H1 (cell line): ENCODE results near the gene PLEKHG5. TPM values are rescaled to one million over a fixed set of nuclear protein-coding genes. Genes with fewer than 3 reads are reported as not detected.

Experiments
- CTCF ChIA-PET: fragments of 300-600 bp; sonication (Branson Sonifier 250); formaldehyde crosslinking; loops from one replicate; lab custom pipeline; 2021; ENCODE audit not compliant: partially characterized antibody; lab: Charles Lee
- POLR2A ChIA-PET: fragments of 300-600 bp; sonication (Branson Sonifier 250); formaldehyde crosslinking; loops from one replicate; lab custom pipeline; 2021; ENCODE audit warnings: inconsistent platforms; ENCODE audit not compliant: partially characterized antibody; lab: Charles Lee
- DNase-seq, 2 experiments: peaks; one replicate each; pipeline versions ENCODE4 v3.0.0 to v3.0.0-alpha.2; 2010 to 2022; ENCODE audit warnings: low spot score in 2 of 2, low read depth in 1 of 2, mixed read lengths in 1 of 2
- FAIRE-seq: peaks from 2 replicates; lab custom pipeline; 2011; peaks lifted over from hg19 to GRCh38; lab: Jason Lieb, UNC
- H2AFZ ChIP-seq: 2 replicates; pipeline ENCODE4 v1.8.1; 2012; ENCODE audit warnings: low read length, inconsistent platforms
- H2AK5ac ChIP-seq: 2 replicates; pipeline ENCODE4 v1.6.1; 2013; ENCODE audit warnings: low read depth, low read length
- H2BK120ac ChIP-seq: replicated peaks from 2 replicates; pipeline ENCODE3; 2013; ENCODE audit warnings: low read depth, low read length, inconsistent platforms
- H2BK12ac ChIP-seq: 2 replicates; pipeline ENCODE4 v1.6.1; 2013; ENCODE audit warnings: low read depth, low read length
- H2BK15ac ChIP-seq: 2 replicates; pipeline ENCODE4 v1.6.1; 2013; ENCODE audit warnings: low read length
- H2BK20ac ChIP-seq: 2 replicates; pipeline ENCODE4 v1.6.1; 2013; ENCODE audit warnings: low read length
- H2BK5ac ChIP-seq: 2 replicates; pipeline ENCODE4 v1.6.1; 2013; ENCODE audit warnings: low read depth, low read length
- H3K14ac ChIP-seq: 2 replicates; pipeline ENCODE4 v1.6.1; 2013; ENCODE audit warnings: inconsistent platforms; ENCODE audit not compliant: insufficient read length
- H3K18ac ChIP-seq: 2 replicates; pipeline ENCODE4 v1.6.1; 2013; ENCODE audit warnings: low read length; ENCODE audit errors: extremely low read depth
- H3K23ac ChIP-seq: 2 replicates; pipeline ENCODE4 v1.6.1; 2013; ENCODE audit warnings: inconsistent platforms; ENCODE audit not compliant: insufficient read length
- H3K23me2 ChIP-seq: 2 replicates; pipeline ENCODE4 v1.6.1; 2013; ENCODE audit warnings: low read depth, low read length
- H3K27ac ChIP-seq: 2 replicates; pipeline ENCODE4 v1.6.1; 2011; ENCODE audit warnings: low read depth, low read length, inconsistent platforms
- H3K27me3 ChIP-seq, 4 experiments: replicated peaks in 1 of 4; 1 replicate in 1 of 4; 2 replicates in 3 of 4; pipeline versions ENCODE4 v1.6.1 to v1.8.1; 2011 to 2013; ENCODE audit warnings: low read length in 3 of 4, mild to moderate bottlenecking in 3 of 4, inconsistent platforms in 2 of 4, mixed read lengths in 2 of 4, moderate library complexity in 1 of 4; ENCODE audit not compliant: control insufficient read depth in 3 of 4, insufficient read depth in 3 of 4; ENCODE audit errors: extremely low read depth in 1 of 4
- H3K36me3 ChIP-seq, 4 experiments: 2 replicates each; pipeline versions ENCODE4 v1.6.1 to v1.8.1; 2011 to 2013; ENCODE audit warnings: mild to moderate bottlenecking in 4 of 4, low read length in 3 of 4, moderate library complexity in 2 of 4, control low read depth in 1 of 4, inconsistent platforms in 1 of 4; ENCODE audit not compliant: insufficient read depth in 4 of 4, control insufficient read depth in 2 of 4
- H3K4ac ChIP-seq: replicated peaks from 2 replicates; pipeline ENCODE3; 2013; ENCODE audit warnings: low read length, low read depth, mixed read lengths, inconsistent platforms; ENCODE audit not compliant: insufficient read length
- H3K4me1 ChIP-seq, 4 experiments: replicated peaks in 1 of 4; 1 replicate in 1 of 4; 2 replicates in 3 of 4; pipeline versions ENCODE4 v1.6.1 to v1.8.1; 2011 to 2013; ENCODE audit warnings: low read length in 3 of 4, inconsistent platforms in 2 of 4, mixed read lengths in 1 of 4; ENCODE audit not compliant: insufficient read depth in 4 of 4, control insufficient read depth in 3 of 4
- H3K4me2 ChIP-seq, 2 experiments: 2 replicates each; pipeline versions ENCODE4 v1.6.1 to v1.8.1; 2011 to 2013; ENCODE audit warnings: low read depth in 2 of 2, low read length in 2 of 2, control low read depth in 1 of 2, inconsistent platforms in 1 of 2, mild to moderate bottlenecking in 1 of 2; ENCODE audit not compliant: insufficient read depth in 1 of 2
- H3K4me3 ChIP-seq, 4 experiments: fragments of 200-600, 300-600 bp in 1 of 4; sonication (generic), shearing (Covaris generic), sonication (Bioruptor Twin) in 1 of 4; 2 replicates each; pipeline versions ENCODE4 v1.5.1 to v1.8.1; 2011 to 2016; ENCODE audit warnings: low read length in 4 of 4, low read depth in 3 of 4, control low read depth in 2 of 4, inconsistent platforms in 2 of 4, mild to moderate bottlenecking in 2 of 4, mixed read lengths in 1 of 4, moderate library complexity in 1 of 4; ENCODE audit not compliant: insufficient read depth in 2 of 4; ENCODE audit errors: extremely low read depth in 1 of 4
- H3K56ac ChIP-seq: replicated peaks from 2 replicates; pipeline ENCODE3; 2013; ENCODE audit warnings: low read depth, mild to moderate bottlenecking, mixed read lengths, low read length, inconsistent platforms; ENCODE audit not compliant: insufficient read length
- H3K79me1 ChIP-seq: 2 replicates; pipeline ENCODE4 v1.6.1; 2013; ENCODE audit warnings: low read depth, low read length, control low read depth
- H3K79me2 ChIP-seq, 2 experiments: 2 replicates each; pipeline versions ENCODE4 v1.6.1 to v1.8.1; 2012 to 2013; ENCODE audit warnings: low read length in 2 of 2, mild to moderate bottlenecking in 2 of 2, inconsistent platforms in 1 of 2; ENCODE audit not compliant: insufficient read depth in 2 of 2, control insufficient read depth in 1 of 2
- H3K9ac ChIP-seq, 4 experiments: replicated peaks in 1 of 4; 1 replicate in 1 of 4; 2 replicates in 3 of 4; pipeline versions ENCODE4 v1.6.1 to v1.8.1; 2011 to 2013; ENCODE audit warnings: low read depth in 3 of 4, low read length in 3 of 4, control low read depth in 2 of 4, mild to moderate bottlenecking in 2 of 4, moderate library complexity in 2 of 4, inconsistent platforms in 1 of 4; ENCODE audit errors: extremely low read depth in 1 of 4
- H3K9me3 ChIP-seq, 2 experiments: 2 replicates each; pipeline versions ENCODE4 v1.6.1 to v1.8.1; 2012 to 2013; ENCODE audit warnings: mild to moderate bottlenecking in 2 of 2, moderate library complexity in 2 of 2, control low read depth in 1 of 2, inconsistent platforms in 1 of 2, low read depth in 1 of 2, low read length in 1 of 2, mixed read lengths in 1 of 2; ENCODE audit not compliant: insufficient read depth in 2 of 2
- H4K20me1 ChIP-seq, 2 experiments: replicated peaks in 1 of 2; 2 replicates each; pipeline versions ENCODE3 to v1.8.1; 2011 to 2013; ENCODE audit warnings: inconsistent platforms in 2 of 2, low read length in 2 of 2, mild to moderate bottlenecking in 1 of 2; ENCODE audit not compliant: insufficient read depth in 2 of 2, control insufficient read depth in 1 of 2
- H4K5ac ChIP-seq: 2 replicates; pipeline ENCODE4 v1.6.1; 2013; ENCODE audit warnings: low read length, low read depth, mixed read lengths, inconsistent platforms; ENCODE audit not compliant: insufficient read length
- H4K8ac ChIP-seq: 2 replicates; pipeline ENCODE4 v1.8.0; 2013; ENCODE audit warnings: mild to moderate bottlenecking, moderate library complexity, low read length, inconsistent platforms; ENCODE audit not compliant: insufficient read depth; ENCODE audit errors: extremely low read depth
- H4K91ac ChIP-seq: replicated peaks from 2 replicates; pipeline ENCODE3; 2013; ENCODE audit warnings: low read length, mixed read lengths, inconsistent platforms; ENCODE audit not compliant: insufficient read length
- BACH1 ChIP-seq: IDR thresholded peaks from 2 replicates; pipeline ENCODE4 v1.6.1; 2012; ENCODE audit warnings: low read length, improper control_type of control experiment
- CREB1 ChIP-seq: IDR thresholded peaks from 2 replicates; pipeline ENCODE4 v1.6.1; 2012; ENCODE audit warnings: inconsistent platforms
- CTBP2 ChIP-seq: IDR thresholded peaks from 2 replicates; pipeline ENCODE4 v1.7.0; 2011; ENCODE audit warnings: borderline replicate concordance, mild to moderate bottlenecking, moderate library complexity, mixed read lengths, low read length; ENCODE audit not compliant: insufficient read depth, insufficient read length
- GTF2F1 ChIP-seq: IDR thresholded peaks from 2 replicates; pipeline ENCODE4 v1.6.1; 2012; ENCODE audit warnings: low read depth, low read length, improper control_type of control experiment, borderline replicate concordance
- JUN ChIP-seq: IDR thresholded peaks from 2 replicates; pipeline ENCODE4 v1.6.1; 2011; ENCODE audit warnings: low read depth, mild to moderate bottlenecking, improper control_type of control experiment, low read length
- POLR2A ChIP-seq, 2 experiments: IDR thresholded peaks; 1 replicate in 1 of 2; 2 replicates in 1 of 2; pipeline ENCODE4 v1.6.1; 2011; ENCODE audit warnings: low read depth in 2 of 2, low read length in 2 of 2, mild to moderate bottlenecking in 2 of 2; ENCODE audit errors: control extremely low read depth in 1 of 2
- RNF2 ChIP-seq: fragments of 200-900, 300-1000 bp; sonication (generic); IDR thresholded peaks from 2 replicates; pipeline ENCODE4 v1.7.1; 2016; ENCODE audit warnings: borderline replicate concordance, low read depth, mild to moderate bottlenecking, antibody characterized with exemption, low read length; ENCODE audit not compliant: poor library complexity, severe bottlenecking; ENCODE audit errors: missing control alignments
- SIN3A ChIP-seq, 2 experiments: IDR thresholded peaks in 1 of 2; conservative IDR thresholded peaks in 1 of 2; 2 replicates each; pipeline ENCODE4 v1.6.1; 2011 to 2012; ENCODE audit warnings: low read length in 2 of 2, improper control_type of control experiment in 1 of 2, low read depth in 1 of 2, mild to moderate bottlenecking in 1 of 2
- TEAD4 ChIP-seq: IDR thresholded peaks from 2 replicates; pipeline ENCODE4 v1.6.1; 2012; ENCODE audit warnings: low read depth, low read length, inconsistent platforms, mixed read lengths
- ZNF274 ChIP-seq: IDR thresholded peaks from 2 replicates; pipeline ENCODE4 v1.7.0; 2012; ENCODE audit warnings: low read length, borderline replicate concordance; ENCODE audit errors: extremely low read depth
- WGBS, 2 experiments: shearing (Covaris generic) in 1 of 2; methylation state at CpG; one replicate each; pipeline versions ENCODE4 v1.1.6 to v1.1.7; 2013 to 2015; ENCODE audit warnings: low lambda C conversion rate in 2 of 2, mixed read lengths in 2 of 2, inconsistent platforms in 1 of 2, low coverage in 1 of 2, missing lambda C conversion rate in 1 of 2; ENCODE audit not compliant: insufficient replicate concordance in 2 of 2, insufficient coverage in 1 of 2, insufficient read length in 1 of 2; ENCODE audit errors: extremely low coverage in 1 of 2, missing lambda C conversion rate in 1 of 2; 5-methylcytosine and 5-hydroxymethylcytosine counted together
- polyA plus RNA-seq, 7 experiments: library from polyadenylated mRNA; depleted of rRNA in 3 of 7; stranded (reverse) in 5 of 7; unstranded in 2 of 7; fragments of >200 nt in 5 of 7; fragments of 200-250 nt in 2 of 7; gene quantifications; 1 replicate in 5 of 7; 2 replicates in 1 of 7; 4 replicates in 1 of 7; pipeline versions ENCODE4 v1.2.1 to v1.2.3, GENCODE V29; 2011 to 2013; ENCODE audit warnings: missing spikeins in 2 of 7, mixed read lengths in 2 of 7
- total RNA-seq: library from RNA; stranded (reverse); fragmentation: NEBNext Ultra II Directional; extraction: Animal tissue kit (Norgen Biotek cat#: 25700); gene quantifications from 2 replicates; pipeline ENCODE4 v1.2.1, GENCODE V29; 2021
- TF ChIP-seq, protein P1 (sequence below), 3 experiments: IDR thresholded peaks; 1 replicate in 2 of 3; 2 replicates in 1 of 3; pipeline versions ENCODE4 v1.5.1 to v1.6.1; 2011; ENCODE audit warnings: low read length in 3 of 3, mild to moderate bottlenecking in 3 of 3, inconsistent platforms in 2 of 3, low read depth in 1 of 3, moderate library complexity in 1 of 3; ENCODE audit not compliant: insufficient read depth in 1 of 3; ENCODE audit errors: control extremely low read depth in 1 of 3

Gene PLEKHG5
- total and polyA plus RNA-seq, 2 of the 8 experiments (the other 6 are each of a cell fraction or from before 2014, with no cell fraction given): 10.4 to 13.8 TPM

DNA sequence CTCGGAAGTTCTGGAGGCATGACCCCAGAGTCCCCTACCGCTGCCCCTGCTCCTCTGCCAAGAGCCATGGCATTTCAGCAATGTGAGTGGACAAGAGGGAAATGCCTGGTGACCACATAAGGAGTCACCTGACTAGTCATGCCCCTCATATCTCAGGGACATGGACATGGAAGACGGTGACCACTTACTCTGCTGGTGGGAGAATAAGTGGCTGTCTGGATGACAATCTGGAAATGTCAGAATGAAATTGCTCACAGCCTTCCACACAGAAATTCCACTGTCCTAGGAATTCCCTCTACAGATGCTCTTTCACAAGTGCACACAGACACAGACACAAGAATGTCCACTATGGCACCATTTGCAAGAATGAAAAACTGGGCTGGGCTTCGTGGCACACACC is 24.3 kb upstream of the PLEKHG5 start:
- no peak overlapping the region for H3K27ac ChIP-seq
- H3K14ac ChIP-seq: no peak overlapping the region
- H3K4me2 ChIP-seq: no peak overlapping the region
- no peak overlapping the region for H3K18ac ChIP-seq
- peaks cover 5 to 11% (median 7%) of the 10 kb centered on the region in 4 experiments for H3K4me1 ChIP-seq
- ChIA-PET CTCF (interaction anchor here (4.2 kb wide), 1 partner anchor 8 kb away, joined by 19 read pairs; no protein-coding TSS in a partner anchor), POLR2A (no interaction called here)
- no peaks in the 10 kb centered on the region for H3K79me2 ChIP-seq
- WGBS, 2 experiments: 85% methylated on average over 4 of the region's 4 CpGs; no CpG with 5 or more reads in 1 of the 2 experiments
- H2BK5ac ChIP-seq: no peak overlapping the region
- H3K27me3 ChIP-seq: no peaks in the 10 kb centered on the region
- H2AK5ac ChIP-seq: no peak overlapping the region
- no peak overlapping the region for H3K4me3 ChIP-seq
- H3K9me3 ChIP-seq: no peaks in the 10 kb centered on the region
- no peak overlapping the region for H2BK15ac ChIP-seq
- no peak overlapping the region for H3K4ac ChIP-seq
- H3K79me1 ChIP-seq: no peaks in the 10 kb centered on the region
- H4K20me1 ChIP-seq: no peaks in the 10 kb centered on the region
- H2BK12ac ChIP-seq: no peak overlapping the region
- no peak for FAIRE-seq
- no peak overlapping the region for H4K91ac ChIP-seq
- H3K36me3 ChIP-seq: no peaks in the 10 kb centered on the region
- no peak overlapping the region for H3K9ac ChIP-seq
- H2BK20ac ChIP-seq: no peak overlapping the region
- H4K8ac ChIP-seq: no peak overlapping the region
- no peak overlapping the region for H4K5ac ChIP-seq
- no peak for DNase-seq
- H3K23me2 ChIP-seq: no peaks in the 10 kb centered on the region
- no peak overlapping the region for H2BK120ac ChIP-seq
- no peak overlapping the region for H2AFZ ChIP-seq
- H3K23ac ChIP-seq: no peak overlapping the region
- no peak for TF ChIP-seq RNF2
- no peak for TF ChIP-seq ZNF274
- no peak for TF ChIP-seq CTBP2
- no peak for TF ChIP-seq BACH1
- no peak for TF ChIP-seq GTF2F1
- TF ChIP-seq JUN: no peak
- TF ChIP-seq, protein P1, sequence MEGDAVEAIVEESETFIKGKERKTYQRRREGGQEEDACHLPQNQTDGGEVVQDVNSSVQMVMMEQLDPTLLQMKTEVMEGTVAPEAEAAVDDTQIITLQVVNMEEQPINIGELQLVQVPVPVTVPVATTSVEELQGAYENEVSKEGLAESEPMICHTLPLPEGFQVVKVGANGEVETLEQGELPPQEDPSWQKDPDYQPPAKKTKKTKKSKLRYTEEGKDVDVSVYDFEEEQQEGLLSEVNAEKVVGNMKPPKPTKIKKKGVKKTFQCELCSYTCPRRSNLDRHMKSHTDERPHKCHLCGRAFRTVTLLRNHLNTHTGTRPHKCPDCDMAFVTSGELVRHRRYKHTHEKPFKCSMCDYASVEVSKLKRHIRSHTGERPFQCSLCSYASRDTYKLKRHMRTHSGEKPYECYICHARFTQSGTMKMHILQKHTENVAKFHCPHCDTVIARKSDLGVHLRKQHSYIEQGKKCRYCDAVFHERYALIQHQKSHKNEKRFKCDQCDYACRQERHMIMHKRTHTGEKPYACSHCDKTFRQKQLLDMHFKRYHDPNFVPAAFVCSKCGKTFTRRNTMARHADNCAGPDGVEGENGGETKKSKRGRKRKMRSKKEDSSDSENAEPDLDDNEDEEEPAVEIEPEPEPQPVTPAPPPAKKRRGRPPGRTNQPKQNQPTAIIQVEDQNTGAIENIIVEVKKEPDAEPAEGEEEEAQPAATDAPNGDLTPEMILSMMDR (IDR thresholded peaks at IDR 0.05; ENCODE audit: control extremely low read depth in 1 of 3, insufficient read depth in 1 of 3, low read depth in 1 of 3, low read length in 3 of 3): no peak
- no peak for TF ChIP-seq POLR2A (IDR thresholded peaks at IDR 0.05; ENCODE audit: control extremely low read depth in 1 of 2, low read depth in 2 of 2, low read length in 2 of 2)
- no peak for TF ChIP-seq TEAD4
- no peak for TF ChIP-seq CREB1
- TF ChIP-seq SIN3A (conservative IDR thresholded peaks at IDR 0.05 in 1 of 2, IDR thresholded peaks at IDR 0.05 in 1 of 2; ENCODE audit: low read depth in 1 of 2, low read length in 2 of 2): no peak
- TF ChIP-seq, all 59 proteins: peak for 0
- no peak overlapping the region for H3K56ac ChIP-seq
